ENCODE data around the gene TRIM33.

GRCh38 chr1:114390960-114391359 is 120.0 kb downstream of the TRIM33 start:
- no peak for TF ChIP-seq CTCF (IDR thresholded peaks at IDR 0.05; ENCODE audit: low read depth, low read length, poor library complexity, severe bottlenecking)
- TF ChIP-seq EZH2phosphoT487 (IDR thresholded peaks at IDR 0.05; ENCODE audit: borderline replicate concordance, low read length), result no peak

Data from DOHH2 (cell line).